Left ventricle myocardium inferior (tissue), 1 donor: ENCODE data around the gene PRKG2. TPM values are rescaled to one million over a fixed set of nuclear protein-coding genes. Genes with fewer than 3 reads are reported as not detected.

ENCODE experiments used
- DNase-seq: peaks from one replicate; pipeline ENCODE4 v3.0.0-alpha.2; 2020
- H3K27ac ChIP-seq: fragments of 200-600 bp; replicated peaks from 2 replicates; pipeline ENCODE4 v1.8.0; 2021
- H3K27me3 ChIP-seq: fragments of 200-600 bp; 2 replicates; pipeline ENCODE4 v1.8.0; 2021; ENCODE audit warnings: low read depth
- H3K36me3 ChIP-seq: fragments of 200-600 bp; 2 replicates; pipeline ENCODE4 v1.8.0; 2021
- H3K4me1 ChIP-seq: fragments of 200-600 bp; 2 replicates; pipeline ENCODE4 v1.8.0; 2021
- H3K4me3 ChIP-seq: fragments of 200-600 bp; 2 replicates; pipeline ENCODE4 v1.8.0; 2021; ENCODE audit warnings: mild to moderate bottlenecking, moderate library complexity
- H3K9me3 ChIP-seq: fragments of 200-600 bp; replicated peaks from 2 replicates; pipeline ENCODE4 v1.8.0; 2021
- CTCF ChIP-seq: fragments of 200-600 bp; IDR thresholded peaks from 2 replicates; pipeline ENCODE4 v1.8.0; 2021; ENCODE audit warnings: antibody characterized with exemption, mild to moderate bottlenecking, borderline replicate concordance
- intact Hi-C: fragments of 100-400 bp; cut with micrococcal nuclease; formaldehyde crosslinking; loops from one replicate; pipeline ENCODE4 v1.11.0; 2022
- total RNA-seq: library from RNA; stranded (reverse); fragmentation: NEBNext Ultra II Directional; extraction: Animal tissue kit (Norgen Biotek cat#: 25700); gene quantifications from one replicate; pipeline ENCODE4 v1.2.1, GENCODE V29; 2021
- donor health status: DM: no; HTN: yes; CAD: no; lungs with severe emphysema.

The PRKG2 gene
- total RNA-seq, 1 donor from 2014 or later: 0.74 TPM

GRCh38 chr4:81142744-81143143 is 72.3 kb downstream of the PRKG2 start:
- no peak for DNase-seq
- Histone ChIP-seq H3K9me3 (no peaks in the 10 kb centered on the region), H3K4me3 (no peak overlapping the region), H3K4me1 (no peaks in the 10 kb centered on the region), H3K27ac (no peak overlapping the region), H3K36me3 (no peaks in the 10 kb centered on the region), H3K27me3 (no peaks in the 10 kb centered on the region)
- intact Hi-C loops: no loop called here
- no peak for TF ChIP-seq CTCF

- TF ChIP-seq CTCF: no peak
These were observed 77.1 kb downstream of the PRKG2 start for GRCh38 chr4:81137894-81138293.

GRCh38 chr4:81137446-81137845 is 77.6 kb downstream of the PRKG2 start:
- Histone ChIP-seq H3K4me3 (no peak overlapping the region), H3K9me3 (no peaks in the 10 kb centered on the region), H3K27ac (no peak overlapping the region), H3K36me3 (no peaks in the 10 kb centered on the region), H3K4me1 (no peaks in the 10 kb centered on the region), H3K27me3 (no peaks in the 10 kb centered on the region)
- TF ChIP-seq CTCF: no peak
- intact Hi-C loops: no loop called here
- DNase-seq: no peak

More at GRCh38 chr4:81137894-81138293, 77.1 kb downstream of the PRKG2 start:
- Histone ChIP-seq H3K27me3 (no peaks in the 10 kb centered on the region), H3K27ac (no peak overlapping the region), H3K4me1 (no peaks in the 10 kb centered on the region), H3K9me3 (no peaks in the 10 kb centered on the region), H3K4me3 (no peak overlapping the region), H3K36me3 (no peaks in the 10 kb centered on the region)
- intact Hi-C loops: no loop called here
- no peak for DNase-seq

- DNase-seq: no peak
- no peaks in the 10 kb centered on the region for H3K36me3 ChIP-seq
- no peaks in the 10 kb centered on the region for H3K4me1 ChIP-seq
- no peak for TF ChIP-seq CTCF
- H3K27ac ChIP-seq: no peak overlapping the region
- H3K4me3 ChIP-seq: no peak overlapping the region
- no peaks in the 10 kb centered on the region for H3K27me3 ChIP-seq
- no peaks in the 10 kb centered on the region for H3K9me3 ChIP-seq
- intact Hi-C loops: no loop called here
These were observed 78.7 kb downstream of the PRKG2 start for GRCh38 chr4:81136161-81136905.

GRCh38 chr4:81135501-81135900 is 79.5 kb downstream of the PRKG2 start:
- intact Hi-C loops: no loop called here
- Histone ChIP-seq H3K27ac (no peak overlapping the region), H3K36me3 (no peaks in the 10 kb centered on the region), H3K27me3 (no peaks in the 10 kb centered on the region), H3K4me3 (no peak overlapping the region), H3K9me3 (no peaks in the 10 kb centered on the region), H3K4me1 (no peaks in the 10 kb centered on the region)
- no peak for TF ChIP-seq CTCF
- no peak for DNase-seq
